H1 (cell line): ENCODE measurements around the gene SUMF1. TPM values are rescaled to one million over a fixed set of nuclear protein-coding genes. Genes with fewer than 3 reads are reported as not detected.

Experiments used
- CTCF ChIA-PET: fragments of 300-600 bp; sonication (Branson Sonifier 250); formaldehyde crosslinking; loops from one replicate; lab custom pipeline; 2021; ENCODE audit not compliant: partially characterized antibody; lab: Charles Lee
- POLR2A ChIA-PET: fragments of 300-600 bp; sonication (Branson Sonifier 250); formaldehyde crosslinking; loops from one replicate; lab custom pipeline; 2021; ENCODE audit warnings: inconsistent platforms; ENCODE audit not compliant: partially characterized antibody; lab: Charles Lee
- DNase-seq, 2 experiments: peaks; one replicate each; pipeline versions ENCODE4 v3.0.0 to v3.0.0-alpha.2; 2010 to 2022; ENCODE audit warnings: low spot score in 2 of 2, low read depth in 1 of 2, mixed read lengths in 1 of 2
- FAIRE-seq: peaks from 2 replicates; lab custom pipeline; 2011; peaks lifted over from hg19 to GRCh38; lab: Jason Lieb, UNC
- H2AFZ ChIP-seq: 2 replicates; pipeline ENCODE4 v1.8.1; 2012; ENCODE audit warnings: low read length, inconsistent platforms
- H2AK5ac ChIP-seq: 2 replicates; pipeline ENCODE4 v1.6.1; 2013; ENCODE audit warnings: low read depth, low read length
- H2BK120ac ChIP-seq: replicated peaks from 2 replicates; pipeline ENCODE3; 2013; ENCODE audit warnings: low read depth, low read length, inconsistent platforms
- H2BK12ac ChIP-seq: 2 replicates; pipeline ENCODE4 v1.6.1; 2013; ENCODE audit warnings: low read depth, low read length
- H2BK15ac ChIP-seq: 2 replicates; pipeline ENCODE4 v1.6.1; 2013; ENCODE audit warnings: low read length
- H2BK20ac ChIP-seq: 2 replicates; pipeline ENCODE4 v1.6.1; 2013; ENCODE audit warnings: low read length
- H2BK5ac ChIP-seq: 2 replicates; pipeline ENCODE4 v1.6.1; 2013; ENCODE audit warnings: low read depth, low read length
- H3K14ac ChIP-seq: 2 replicates; pipeline ENCODE4 v1.6.1; 2013; ENCODE audit warnings: inconsistent platforms; ENCODE audit not compliant: insufficient read length
- H3K18ac ChIP-seq: 2 replicates; pipeline ENCODE4 v1.6.1; 2013; ENCODE audit warnings: low read length; ENCODE audit errors: extremely low read depth
- H3K23ac ChIP-seq: 2 replicates; pipeline ENCODE4 v1.6.1; 2013; ENCODE audit warnings: inconsistent platforms; ENCODE audit not compliant: insufficient read length
- H3K23me2 ChIP-seq: 2 replicates; pipeline ENCODE4 v1.6.1; 2013; ENCODE audit warnings: low read depth, low read length
- H3K27ac ChIP-seq: 2 replicates; pipeline ENCODE4 v1.6.1; 2011; ENCODE audit warnings: low read depth, low read length, inconsistent platforms
- H3K27me3 ChIP-seq, 4 experiments: replicated peaks in 1 of 4; 1 replicate in 1 of 4; 2 replicates in 3 of 4; pipeline versions ENCODE4 v1.6.1 to v1.8.1; 2011 to 2013; ENCODE audit warnings: low read length in 3 of 4, mild to moderate bottlenecking in 3 of 4, inconsistent platforms in 2 of 4, mixed read lengths in 2 of 4, moderate library complexity in 1 of 4; ENCODE audit not compliant: control insufficient read depth in 3 of 4, insufficient read depth in 3 of 4; ENCODE audit errors: extremely low read depth in 1 of 4
- H3K36me3 ChIP-seq, 4 experiments: 2 replicates each; pipeline versions ENCODE4 v1.6.1 to v1.8.1; 2011 to 2013; ENCODE audit warnings: mild to moderate bottlenecking in 4 of 4, low read length in 3 of 4, moderate library complexity in 2 of 4, control low read depth in 1 of 4, inconsistent platforms in 1 of 4; ENCODE audit not compliant: insufficient read depth in 4 of 4, control insufficient read depth in 2 of 4
- H3K4ac ChIP-seq: replicated peaks from 2 replicates; pipeline ENCODE3; 2013; ENCODE audit warnings: low read length, low read depth, mixed read lengths, inconsistent platforms; ENCODE audit not compliant: insufficient read length
- H3K4me1 ChIP-seq, 4 experiments: replicated peaks in 1 of 4; 1 replicate in 1 of 4; 2 replicates in 3 of 4; pipeline versions ENCODE4 v1.6.1 to v1.8.1; 2011 to 2013; ENCODE audit warnings: low read length in 3 of 4, inconsistent platforms in 2 of 4, mixed read lengths in 1 of 4; ENCODE audit not compliant: insufficient read depth in 4 of 4, control insufficient read depth in 3 of 4
- H3K4me2 ChIP-seq, 2 experiments: 2 replicates each; pipeline versions ENCODE4 v1.6.1 to v1.8.1; 2011 to 2013; ENCODE audit warnings: low read depth in 2 of 2, low read length in 2 of 2, control low read depth in 1 of 2, inconsistent platforms in 1 of 2, mild to moderate bottlenecking in 1 of 2; ENCODE audit not compliant: insufficient read depth in 1 of 2
- H3K4me3 ChIP-seq, 4 experiments: fragments of 200-600, 300-600 bp in 1 of 4; sonication (generic), shearing (Covaris generic), sonication (Bioruptor Twin) in 1 of 4; 2 replicates each; pipeline versions ENCODE4 v1.5.1 to v1.8.1; 2011 to 2016; ENCODE audit warnings: low read length in 4 of 4, low read depth in 3 of 4, control low read depth in 2 of 4, inconsistent platforms in 2 of 4, mild to moderate bottlenecking in 2 of 4, mixed read lengths in 1 of 4, moderate library complexity in 1 of 4; ENCODE audit not compliant: insufficient read depth in 2 of 4; ENCODE audit errors: extremely low read depth in 1 of 4
- H3K56ac ChIP-seq: replicated peaks from 2 replicates; pipeline ENCODE3; 2013; ENCODE audit warnings: low read depth, mild to moderate bottlenecking, mixed read lengths, low read length, inconsistent platforms; ENCODE audit not compliant: insufficient read length
- H3K79me1 ChIP-seq: 2 replicates; pipeline ENCODE4 v1.6.1; 2013; ENCODE audit warnings: low read depth, low read length, control low read depth
- H3K79me2 ChIP-seq, 2 experiments: 2 replicates each; pipeline versions ENCODE4 v1.6.1 to v1.8.1; 2012 to 2013; ENCODE audit warnings: low read length in 2 of 2, mild to moderate bottlenecking in 2 of 2, inconsistent platforms in 1 of 2; ENCODE audit not compliant: insufficient read depth in 2 of 2, control insufficient read depth in 1 of 2
- H3K9ac ChIP-seq, 4 experiments: replicated peaks in 1 of 4; 1 replicate in 1 of 4; 2 replicates in 3 of 4; pipeline versions ENCODE4 v1.6.1 to v1.8.1; 2011 to 2013; ENCODE audit warnings: low read depth in 3 of 4, low read length in 3 of 4, control low read depth in 2 of 4, mild to moderate bottlenecking in 2 of 4, moderate library complexity in 2 of 4, inconsistent platforms in 1 of 4; ENCODE audit errors: extremely low read depth in 1 of 4
- H3K9me3 ChIP-seq, 2 experiments: 2 replicates each; pipeline versions ENCODE4 v1.6.1 to v1.8.1; 2012 to 2013; ENCODE audit warnings: mild to moderate bottlenecking in 2 of 2, moderate library complexity in 2 of 2, control low read depth in 1 of 2, inconsistent platforms in 1 of 2, low read depth in 1 of 2, low read length in 1 of 2, mixed read lengths in 1 of 2; ENCODE audit not compliant: insufficient read depth in 2 of 2
- H4K20me1 ChIP-seq, 2 experiments: replicated peaks in 1 of 2; 2 replicates each; pipeline versions ENCODE3 to v1.8.1; 2011 to 2013; ENCODE audit warnings: inconsistent platforms in 2 of 2, low read length in 2 of 2, mild to moderate bottlenecking in 1 of 2; ENCODE audit not compliant: insufficient read depth in 2 of 2, control insufficient read depth in 1 of 2
- H4K5ac ChIP-seq: 2 replicates; pipeline ENCODE4 v1.6.1; 2013; ENCODE audit warnings: low read length, low read depth, mixed read lengths, inconsistent platforms; ENCODE audit not compliant: insufficient read length
- H4K8ac ChIP-seq: 2 replicates; pipeline ENCODE4 v1.8.0; 2013; ENCODE audit warnings: mild to moderate bottlenecking, moderate library complexity, low read length, inconsistent platforms; ENCODE audit not compliant: insufficient read depth; ENCODE audit errors: extremely low read depth
- H4K91ac ChIP-seq: replicated peaks from 2 replicates; pipeline ENCODE3; 2013; ENCODE audit warnings: low read length, mixed read lengths, inconsistent platforms; ENCODE audit not compliant: insufficient read length
- BACH1 ChIP-seq: IDR thresholded peaks from 2 replicates; pipeline ENCODE4 v1.6.1; 2012; ENCODE audit warnings: low read length, improper control_type of control experiment
- CHD2 ChIP-seq: IDR thresholded peaks from 2 replicates; pipeline ENCODE4 v1.6.1; 2012; ENCODE audit warnings: low read length, improper control_type of control experiment
- RAD21 ChIP-seq, 2 experiments: IDR thresholded peaks in 1 of 2; conservative IDR thresholded peaks in 1 of 2; 2 replicates each; pipeline ENCODE4 v1.6.1; 2011; ENCODE audit warnings: low read depth in 2 of 2, low read length in 2 of 2, improper control_type of control experiment in 1 of 2, inconsistent platforms in 1 of 2, mild to moderate bottlenecking in 1 of 2, moderate library complexity in 1 of 2
- TBP ChIP-seq: IDR thresholded peaks from 2 replicates; pipeline ENCODE4 v1.6.1; 2011; ENCODE audit warnings: low read depth, low read length, improper control_type of control experiment
- WGBS, 2 experiments: shearing (Covaris generic) in 1 of 2; methylation state at CpG; one replicate each; pipeline versions ENCODE4 v1.1.6 to v1.1.7; 2013 to 2015; ENCODE audit warnings: low lambda C conversion rate in 2 of 2, mixed read lengths in 2 of 2, inconsistent platforms in 1 of 2, low coverage in 1 of 2, missing lambda C conversion rate in 1 of 2; ENCODE audit not compliant: insufficient replicate concordance in 2 of 2, insufficient coverage in 1 of 2, insufficient read length in 1 of 2; ENCODE audit errors: extremely low coverage in 1 of 2, missing lambda C conversion rate in 1 of 2; 5-methylcytosine and 5-hydroxymethylcytosine counted together
- polyA plus RNA-seq, 7 experiments: library from polyadenylated mRNA; depleted of rRNA in 3 of 7; stranded (reverse) in 5 of 7; unstranded in 2 of 7; fragments of >200 nt in 5 of 7; fragments of 200-250 nt in 2 of 7; gene quantifications; 1 replicate in 5 of 7; 2 replicates in 1 of 7; 4 replicates in 1 of 7; pipeline versions ENCODE4 v1.2.1 to v1.2.3, GENCODE V29; 2011 to 2013; ENCODE audit warnings: missing spikeins in 2 of 7, mixed read lengths in 2 of 7
- total RNA-seq: library from RNA; stranded (reverse); fragmentation: NEBNext Ultra II Directional; extraction: Animal tissue kit (Norgen Biotek cat#: 25700); gene quantifications from 2 replicates; pipeline ENCODE4 v1.2.1, GENCODE V29; 2021

SUMF1 gene
- total and polyA plus RNA-seq, 2 of the 8 experiments (the other 6 are each of a cell fraction or from before 2014, with no cell fraction given), result 12.5 to 15.0 TPM

DNA sequence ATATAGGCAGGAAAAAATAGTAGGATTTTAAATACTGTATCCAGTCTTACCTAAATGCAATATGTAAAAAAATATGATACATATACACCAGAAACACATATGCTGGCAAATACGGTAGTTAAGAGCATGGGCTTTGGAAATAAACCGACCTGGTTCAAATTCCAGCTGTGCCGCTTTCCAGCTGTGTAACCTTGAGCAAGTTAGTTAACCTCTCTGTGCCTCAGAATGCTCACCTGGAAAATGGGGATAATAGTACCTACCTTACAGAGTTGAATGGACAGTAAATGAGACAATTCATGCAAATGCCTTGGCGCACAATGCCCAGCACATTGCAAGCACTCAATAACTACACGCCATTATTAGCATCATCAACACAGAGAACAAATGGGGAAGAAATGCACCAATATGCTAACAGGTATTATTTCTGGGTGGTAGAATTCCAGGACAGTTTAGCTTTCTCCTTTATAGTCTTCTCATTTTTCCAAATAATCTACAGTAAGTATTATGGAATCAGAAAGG, 50.6 kb downstream of the SUMF1 start:
- no peak for TF ChIP-seq RAD21 (IDR thresholded peaks at IDR 0.05 in 1 of 2, conservative IDR thresholded peaks at IDR 0.05 in 1 of 2; ENCODE audit: low read depth in 2 of 2, low read length in 2 of 2)
- no peak for TF ChIP-seq CHD2
- TF ChIP-seq TBP, result no peak
- no peak for TF ChIP-seq BACH1
- TF ChIP-seq, all 59 proteins: peak for 0
- no peak overlapping the region for H3K9ac ChIP-seq
- no peak overlapping the region for H2BK12ac ChIP-seq
- H3K79me1 ChIP-seq, result no peaks in the 10 kb centered on the region
- no peak overlapping the region for H3K14ac ChIP-seq
- H2BK15ac ChIP-seq, result no peak overlapping the region
- H2AK5ac ChIP-seq, result no peak overlapping the region
- no peak overlapping the region for H4K5ac ChIP-seq
- H3K56ac ChIP-seq, result no peak overlapping the region
- H3K4me2 ChIP-seq, result no peak overlapping the region
- 73% methylated on average over 5 of the region's 5 CpGs; no CpG with 5 or more reads in 1 of the 2 experiments for WGBS, 2 experiments
- no peak overlapping the region for H3K18ac ChIP-seq
- H3K9me3 ChIP-seq, result no peaks in the 10 kb centered on the region
- ChIA-PET CTCF (interaction anchor here (1.0 to 1.3 kb wide), 2 partner anchors 216 to 217 kb away, joined by 3 read pairs; no protein-coding TSS in a partner anchor), POLR2A (no interaction called here)
- H4K20me1 ChIP-seq, result no peaks in the 10 kb centered on the region
- no peak for DNase-seq
- H3K23me2 ChIP-seq, result no peaks in the 10 kb centered on the region
- no peaks in the 10 kb centered on the region for H3K79me2 ChIP-seq
- no peaks in the 10 kb centered on the region for H3K27me3 ChIP-seq
- peaks cover 0 to 3% (median 0%) of the 10 kb centered on the region in 4 experiments; a peak in 3 of 8 replicates for H3K36me3 ChIP-seq
- H3K27ac ChIP-seq, result no peak overlapping the region
- H3K23ac ChIP-seq, result no peak overlapping the region
- no peak overlapping the region for H2BK20ac ChIP-seq
- H2BK5ac ChIP-seq, result no peak overlapping the region
- no peaks in the 10 kb centered on the region for H3K4me1 ChIP-seq
- FAIRE-seq, result no peak
- no peak overlapping the region for H2AFZ ChIP-seq
- no peak overlapping the region for H4K8ac ChIP-seq
- no peak overlapping the region for H3K4me3 ChIP-seq
- H3K4ac ChIP-seq, result no peak overlapping the region
- no peak overlapping the region for H4K91ac ChIP-seq
- no peak overlapping the region for H2BK120ac ChIP-seq
